ENCODE measurements around the gene EN2. TPM values are rescaled to one million over a fixed set of nuclear protein-coding genes. Genes with fewer than 3 reads are reported as not detected.

Gene EN2
- total and polyA plus RNA-seq, 10 of the 15 experiments (the other 5 are each of a cell fraction or from before 2014, with no cell fraction given) = not detected

DNA sequence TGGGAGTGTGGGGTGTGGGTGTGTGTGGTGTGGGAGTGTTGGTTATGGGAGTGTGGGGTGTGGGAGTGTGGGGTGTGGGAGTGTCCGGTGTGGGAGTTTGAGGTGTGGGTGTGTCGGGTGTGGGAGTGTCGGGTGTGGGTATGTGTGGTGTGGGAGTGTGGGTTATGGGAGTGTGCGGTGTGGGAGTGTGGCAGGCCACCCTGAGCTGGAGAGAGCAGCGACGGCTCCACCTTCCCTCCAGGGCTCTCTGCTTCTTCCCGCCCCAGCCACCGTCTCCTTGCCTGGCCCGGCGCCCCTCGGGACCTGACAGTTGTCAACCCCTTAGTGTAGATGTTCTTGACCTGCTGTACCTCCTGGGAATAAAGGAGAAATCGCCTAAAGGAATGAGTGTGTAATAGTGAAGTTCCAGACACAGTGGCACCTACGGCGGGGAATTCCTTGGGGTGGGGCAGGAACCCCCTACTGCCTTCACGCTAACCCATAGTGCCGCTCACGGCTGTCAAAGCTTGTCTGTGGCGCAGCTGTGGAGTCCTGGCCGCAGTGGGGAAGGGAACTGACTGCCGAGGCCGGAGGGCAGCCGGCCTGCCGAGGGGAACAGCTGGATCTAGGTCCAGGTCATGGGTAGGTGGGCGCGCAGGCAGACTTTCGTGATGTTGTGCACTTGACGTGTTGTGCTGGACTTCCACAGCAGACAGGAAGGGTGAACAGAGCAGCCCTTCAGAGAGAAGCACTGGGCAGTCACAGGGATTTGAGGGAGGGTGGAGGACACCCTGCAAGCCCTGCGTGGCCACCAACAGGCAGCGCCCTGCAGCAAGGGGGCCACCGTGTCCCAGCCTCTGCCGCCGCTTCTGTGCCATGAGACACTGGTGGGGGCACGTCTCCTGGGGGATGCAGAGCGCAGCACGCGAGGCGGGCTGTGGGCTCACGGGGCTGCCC, 49.0 kb upstream of the EN2 start (continued):
- TF ChIP-seq TAF1 (IDR thresholded peaks at IDR 0.05; ENCODE audit: borderline replicate concordance, low read depth, low read length) (no peak), PRDM15 (CRISPR knock-in tag; IDR thresholded peaks at IDR 0.05) (no peak), ETV6 (conservative IDR thresholded peaks at IDR 0.05 in 1 of 2, IDR thresholded peaks at IDR 0.05 in 1 of 2; ENCODE audit: borderline replicate concordance in 1 of 2, low read depth in 1 of 2) (no peak), SMAD1 (IDR thresholded peaks at IDR 0.05; ENCODE audit: low read depth, partially characterized antibody) (no peak), PML (IDR thresholded peaks at IDR 0.05; ENCODE audit: low read length) (no peak), E4F1 (IDR thresholded peaks at IDR 0.05; ENCODE audit: borderline replicate concordance, partially characterized antibody) (no peak), SMAD5 (IDR thresholded peaks at IDR 0.05; ENCODE audit: low read depth) (no peak)
